Left renal pelvis (tissue), 4 donors: Measurements from ENCODE around the gene PCLO. TPM values are rescaled to one million over a fixed set of nuclear protein-coding genes. Genes with fewer than 3 reads are reported as not detected.
"Not testable (repeated sequence)": the region's sequence is repeated elsewhere in the genome, so short reads cannot be mapped to it uniquely, and the experiment has no call there.

ENCODE experiments used
- DNase-seq, 4 donors: peaks; one replicate each; pipeline ENCODE4 v3.0.0-alpha.2; 2013; ENCODE audit warnings: low read depth in 4 of 4, low spot score in 3 of 4
- polyA plus RNA-seq, 4 donors: library from polyadenylated mRNA; unstranded; fragments of 120-200 nt; gene quantifications; one replicate each; pipeline ENCODE4 v1.2.1, GENCODE V29; 2013; ENCODE audit not compliant: insufficient read length in 4 of 4

The PCLO gene
- polyA plus RNA-seq, 4 donors: 2.3 to 8.9 (median 8.0) TPM

DNA sequence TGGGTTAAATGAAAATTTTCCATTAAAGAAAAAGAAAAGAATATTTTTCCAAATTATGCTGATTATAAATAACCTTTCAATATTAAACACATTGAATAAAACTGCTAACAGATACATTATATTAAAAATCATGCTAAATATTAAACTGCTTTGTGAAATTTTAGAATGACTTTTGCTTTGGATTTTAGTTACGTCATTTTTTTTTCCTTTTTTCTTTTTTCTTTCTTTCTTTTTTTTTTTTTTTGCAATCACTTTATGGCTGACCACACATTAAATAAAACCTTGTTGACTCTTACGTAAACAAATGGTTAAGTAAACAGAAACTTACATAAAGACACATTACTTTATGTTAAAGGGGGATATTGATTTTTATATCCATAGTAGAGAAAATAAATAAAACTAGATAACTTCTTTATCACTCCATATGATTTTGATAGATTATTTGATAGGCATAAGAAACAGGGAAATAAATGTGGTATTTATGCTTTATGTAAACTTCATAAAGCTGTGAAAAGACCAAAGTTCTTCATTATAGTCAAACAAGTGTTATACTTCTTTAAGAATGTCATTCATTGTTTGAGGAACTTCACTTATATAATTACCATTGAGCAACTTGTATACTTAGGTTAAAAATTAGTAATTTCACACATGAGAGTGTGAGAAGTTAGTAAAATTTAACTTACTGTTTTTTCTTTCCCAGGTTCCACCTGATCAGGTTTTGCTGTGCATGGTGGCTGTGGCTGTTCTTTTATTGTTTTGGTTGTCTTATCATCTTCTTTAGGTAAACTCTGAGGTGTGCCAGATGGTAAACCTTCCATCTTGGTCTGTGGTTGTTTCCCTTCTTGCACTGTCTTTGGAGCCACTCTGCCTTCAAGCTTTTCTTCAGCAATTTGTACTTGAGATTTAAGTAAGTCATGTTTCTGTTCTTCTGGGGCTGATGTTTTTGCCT, 197.3 kb downstream of the PCLO start:
- DNase-seq: no peak

DNA sequence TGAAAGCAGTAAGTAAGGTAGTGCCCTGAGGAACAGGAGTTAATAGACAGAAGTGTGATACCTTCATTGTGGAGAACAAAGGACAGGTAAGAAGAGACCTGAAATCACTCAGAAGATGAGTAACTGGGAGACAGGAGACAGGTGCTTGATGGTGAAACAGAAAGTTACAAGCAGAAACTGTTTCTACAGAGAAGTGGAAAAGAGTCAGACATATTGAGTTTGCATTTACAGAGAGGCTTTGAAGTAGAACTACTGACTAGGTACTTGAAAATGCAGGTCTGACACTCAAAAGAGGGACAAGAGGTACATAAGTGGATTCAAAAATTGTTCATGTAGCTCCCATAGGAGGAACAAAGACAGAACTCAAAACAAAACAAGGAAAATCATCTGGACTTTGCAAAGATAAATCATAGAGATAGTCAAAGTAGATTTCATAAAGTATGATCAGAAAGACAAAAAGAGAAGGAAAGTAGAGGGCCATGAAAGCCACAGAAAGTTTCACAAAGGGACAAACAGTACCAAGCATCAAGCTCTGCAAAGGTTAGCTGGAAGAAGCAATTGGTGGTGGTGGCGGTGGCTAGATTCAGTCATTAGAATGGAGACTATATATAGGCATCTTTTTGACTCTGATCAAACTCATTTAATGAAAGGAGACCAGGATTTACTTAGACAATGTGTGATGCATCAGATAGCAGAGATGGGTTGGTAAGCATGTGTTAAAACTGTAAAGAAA, 198.4 kb downstream of the PCLO start:
- DNase-seq: no peak

DNA sequence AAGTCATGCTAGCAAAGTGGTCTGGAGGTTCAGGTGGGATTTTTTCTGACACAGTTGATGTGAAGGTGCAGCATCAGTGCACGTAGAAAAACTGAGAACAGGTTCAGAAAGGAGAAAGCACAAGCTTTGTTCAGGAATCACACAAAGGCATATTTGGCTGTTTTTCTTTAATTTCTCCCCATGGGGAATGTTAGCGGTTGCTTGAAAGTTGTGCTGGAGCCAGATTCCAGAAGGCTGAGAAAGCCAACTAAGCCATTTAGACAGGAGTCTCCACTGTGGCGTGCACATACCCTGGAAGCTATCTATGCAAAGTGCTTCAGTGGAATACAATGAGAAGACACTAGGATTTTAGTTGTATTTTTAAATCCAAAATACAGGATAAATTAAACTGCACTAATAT, 201.4 kb downstream of the PCLO start:
- no peak for DNase-seq

DNA sequence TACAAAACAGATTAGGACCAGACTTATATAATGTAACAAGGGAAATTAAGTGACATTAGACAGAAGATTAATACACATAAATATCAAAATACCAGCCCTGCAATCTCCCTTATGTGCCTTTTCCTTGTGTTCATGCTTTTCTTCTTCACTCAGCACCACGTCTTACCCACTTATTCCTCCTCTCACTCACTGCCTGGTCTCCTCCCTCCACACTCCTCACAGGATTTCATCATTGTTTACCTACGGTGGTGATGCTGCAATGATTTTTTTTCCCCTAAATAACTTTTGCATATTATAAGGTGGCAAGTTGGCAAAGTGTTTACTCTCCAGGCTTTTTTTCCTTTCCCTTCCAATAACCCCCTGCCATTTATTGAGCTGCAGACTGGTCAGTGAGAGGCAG, 203.2 kb downstream of the PCLO start:
- DNase-seq: no peak

DNA sequence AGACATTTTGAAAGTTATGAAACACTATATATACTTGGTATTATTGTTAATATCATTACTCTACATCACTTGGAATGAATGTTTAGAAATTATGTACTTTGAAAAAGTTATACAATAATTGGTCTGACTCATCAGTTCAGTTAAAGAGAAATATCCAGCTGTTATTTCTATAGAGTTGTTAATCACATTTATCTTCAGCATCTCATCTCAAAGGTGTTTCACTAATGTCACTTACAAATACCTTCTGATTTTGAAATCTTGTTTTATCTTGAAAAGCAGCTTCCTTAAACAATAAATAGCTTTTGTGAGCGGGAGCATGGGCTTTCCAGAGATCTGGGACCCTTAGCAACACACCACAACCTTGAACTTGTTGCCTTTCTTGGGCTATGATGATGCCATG, 205.2 kb downstream of the PCLO start:
- DNase-seq: no peak

DNA sequence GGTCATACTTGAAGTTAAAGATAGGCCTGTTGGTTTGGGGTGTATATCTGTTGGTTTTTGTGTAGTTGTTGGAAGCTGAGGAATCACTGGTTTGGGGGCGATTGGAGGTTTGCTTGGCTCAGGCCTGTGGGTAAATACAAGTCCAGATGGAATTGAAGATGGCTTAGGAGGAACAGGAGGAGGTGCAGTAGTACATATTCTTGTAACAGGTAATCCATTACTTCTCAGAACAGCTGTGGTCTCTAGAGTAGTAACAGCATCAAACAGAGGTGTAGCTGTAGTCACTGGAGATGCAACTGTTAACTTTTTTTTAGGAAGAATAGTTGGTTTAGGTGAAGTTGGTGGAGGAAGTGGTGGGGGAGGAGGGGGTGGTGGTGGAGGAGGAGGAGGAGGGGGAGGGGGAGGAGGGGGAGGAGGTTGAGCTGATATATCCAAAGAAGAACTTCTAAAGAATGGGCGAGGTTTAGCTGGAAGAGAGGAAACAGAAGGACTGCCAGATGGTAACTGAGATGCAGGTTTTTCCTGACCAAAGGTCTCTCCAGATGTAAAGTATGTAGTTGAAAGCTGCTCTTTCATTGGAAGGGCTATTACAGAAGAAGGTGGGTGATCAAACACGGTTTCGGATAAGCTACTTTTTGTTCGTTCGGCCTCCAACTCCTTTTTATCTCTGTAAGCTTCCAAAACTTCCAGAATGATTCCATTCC, 209.2 kb downstream of the PCLO start:
- no peak for DNase-seq

DNA sequence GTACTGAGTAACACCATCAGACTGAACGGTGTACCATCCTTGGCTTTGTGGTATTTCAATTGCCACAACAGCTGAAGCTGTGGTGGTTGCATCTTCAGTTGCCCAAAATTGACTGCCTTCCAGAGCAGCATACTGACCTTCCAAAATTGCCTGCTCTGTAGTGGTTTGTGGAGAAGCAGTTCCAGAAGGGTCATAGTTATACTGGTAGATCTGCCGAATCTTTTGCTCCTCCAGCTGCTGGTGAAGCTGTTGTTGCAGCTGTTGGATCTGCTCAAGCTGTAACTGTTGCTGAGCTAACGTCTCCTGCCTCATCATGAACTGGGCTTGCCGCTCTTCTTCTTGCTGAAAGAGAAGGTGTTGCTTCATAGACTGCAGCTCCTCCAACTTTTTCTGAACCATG, 212.2 kb downstream of the PCLO start:
- DNase-seq: no peak

DNA sequence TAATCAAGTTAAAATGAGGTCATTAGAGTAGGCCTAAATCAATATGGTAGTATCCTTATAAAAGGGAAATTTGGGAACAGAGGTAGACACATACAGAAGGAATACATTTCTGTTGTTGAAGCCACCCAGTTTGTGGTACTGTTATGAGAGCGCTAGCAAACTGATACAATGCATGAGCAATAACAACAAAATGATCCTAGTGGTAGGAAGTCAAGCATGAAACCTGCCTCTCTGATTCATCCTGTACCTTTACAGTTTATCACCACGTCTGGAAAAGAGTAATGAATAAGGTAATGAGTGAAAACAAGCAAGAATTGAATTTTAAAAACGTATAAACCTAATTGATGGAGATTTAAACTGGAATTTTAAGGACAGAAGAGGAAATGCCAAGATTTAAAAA, 217.2 kb downstream of the PCLO start:
- no peak for DNase-seq

DNA sequence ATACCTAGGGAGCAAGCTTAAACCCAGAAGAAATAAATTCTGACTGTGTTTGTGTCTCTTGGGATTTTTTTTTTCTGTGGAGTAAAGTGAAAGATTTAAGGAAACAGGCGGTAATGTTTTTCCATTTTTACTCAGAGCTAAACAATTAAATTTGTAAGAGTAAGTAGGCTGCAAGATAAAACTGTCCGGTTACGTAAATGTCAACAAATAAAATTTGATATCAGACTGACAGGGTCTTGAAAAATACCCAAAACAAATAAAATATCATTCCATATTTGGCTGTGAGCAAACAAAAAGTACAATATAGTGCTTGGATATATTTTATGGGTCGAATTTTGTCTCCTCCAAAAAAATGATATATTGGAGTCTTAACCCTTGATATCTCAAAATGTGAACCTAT, 217.6 kb downstream of the PCLO start:
- no peak for DNase-seq

DNA sequence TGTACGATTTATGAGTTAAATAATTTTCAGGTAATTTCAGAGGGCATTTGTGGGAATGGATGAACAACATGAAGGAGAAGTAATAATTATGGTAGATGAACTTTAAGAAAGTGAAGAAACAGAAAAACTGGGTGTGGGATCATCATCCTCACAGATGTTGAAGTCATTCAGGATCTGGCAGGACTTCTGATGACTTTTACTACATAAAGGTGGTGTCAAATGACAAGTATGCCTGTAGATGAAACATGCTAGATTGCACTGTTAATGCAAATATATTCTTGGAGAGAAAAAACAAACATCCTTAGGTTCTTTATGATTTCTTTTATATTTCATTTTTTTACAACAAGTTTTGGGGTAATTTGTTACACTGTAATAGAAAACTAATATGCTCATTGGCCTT, 230.2 kb downstream of the PCLO start:
- DNase-seq: no peak

DNA sequence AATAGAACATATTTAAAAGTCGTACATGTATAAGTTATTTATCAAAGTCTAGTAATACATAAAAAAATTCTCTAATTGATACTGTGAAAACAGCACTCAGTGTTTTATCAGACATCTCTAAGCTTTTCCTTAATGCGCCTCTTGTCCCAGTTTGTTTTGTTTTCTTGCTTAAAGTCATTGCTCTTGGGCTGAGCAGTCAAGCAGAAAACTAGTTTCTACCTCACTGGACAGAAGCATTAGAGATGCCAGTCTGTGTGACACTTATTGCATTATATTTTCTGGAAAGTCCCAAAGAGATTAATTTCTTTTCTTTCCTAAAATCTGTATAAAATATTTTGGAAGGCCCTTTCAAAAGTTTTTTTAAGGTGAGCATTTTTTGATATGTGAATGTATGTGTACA, 236.2 kb downstream of the PCLO start:
- DNase-seq: peak in 3 of 4 donors; percentile 14 to 37 (median 16)

DNA sequence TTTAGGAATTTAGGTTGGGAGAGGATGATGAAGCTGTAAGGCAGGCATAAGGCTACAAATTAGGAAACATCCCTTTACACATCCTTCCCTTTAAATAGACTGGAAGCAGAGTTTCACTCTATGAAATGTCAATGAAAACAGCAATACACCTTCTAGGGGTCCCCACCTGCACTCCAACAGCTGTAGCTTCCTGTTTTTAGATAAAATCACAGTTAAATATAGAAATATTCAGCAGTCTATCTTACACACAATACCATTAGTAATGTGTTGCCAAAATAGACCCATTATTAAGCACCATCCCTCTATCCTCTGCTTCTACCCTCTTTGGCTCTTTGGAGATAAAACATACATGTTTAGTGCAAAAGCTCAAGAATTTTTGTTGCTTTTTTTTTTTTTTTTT, 237.4 kb downstream of the PCLO start:
- DNase-seq: no peak

DNA sequence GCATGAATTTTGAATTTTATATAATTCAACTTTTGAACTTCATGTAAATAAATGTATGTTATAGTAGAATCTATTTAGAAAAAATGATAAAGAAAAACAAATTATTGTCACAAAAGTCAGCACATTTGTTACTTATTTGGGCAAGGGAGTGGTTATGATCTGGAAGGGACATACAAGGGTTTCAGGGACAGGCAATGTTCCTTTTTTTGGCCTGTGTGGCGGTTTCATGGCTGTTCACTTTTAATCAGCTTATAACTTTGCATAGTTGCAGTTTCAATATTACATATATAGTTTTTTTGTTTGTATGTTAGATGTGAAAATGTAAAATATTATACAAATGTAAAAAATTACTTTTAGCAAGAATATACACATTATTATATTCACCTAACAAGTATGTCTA, 256.2 kb downstream of the PCLO start:
- DNase-seq: no peak

DNA sequence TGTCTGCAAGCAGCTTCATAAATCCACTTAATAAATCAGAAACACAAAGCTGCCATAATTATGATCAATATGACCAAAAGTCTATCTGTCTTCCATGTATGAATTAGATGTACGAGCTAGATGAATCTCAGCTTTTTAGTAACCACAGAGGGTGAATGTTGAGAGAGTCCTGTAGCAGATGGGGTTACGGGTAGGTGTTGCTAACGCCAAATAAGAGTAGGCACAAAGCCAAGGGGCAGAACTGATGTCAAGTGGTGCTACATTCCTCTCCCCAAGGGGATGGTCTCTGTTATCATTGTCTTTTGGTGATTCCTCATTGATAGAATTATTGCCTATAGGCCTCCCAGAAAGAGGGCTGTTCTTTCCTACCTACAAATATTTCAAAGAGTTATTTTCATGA, 257.8 kb downstream of the PCLO start:
- no peak for DNase-seq

DNA sequence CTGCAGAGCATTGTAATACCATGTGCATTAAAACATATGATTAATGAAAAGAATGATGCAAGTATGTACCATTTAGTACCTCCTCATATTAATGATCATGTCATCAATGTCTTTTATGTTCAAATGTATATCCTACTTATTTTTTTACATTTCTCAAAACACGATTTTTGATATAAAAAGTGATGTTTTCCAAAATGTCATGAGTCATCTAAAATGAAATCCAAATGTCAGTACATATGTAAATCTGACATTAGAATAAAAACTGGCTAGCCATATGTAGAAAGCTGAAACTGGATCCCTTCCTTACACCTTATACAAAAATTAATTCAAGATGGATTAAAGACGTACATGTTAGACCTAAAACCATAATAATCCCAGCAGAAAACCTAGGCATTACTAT, 261.6 kb downstream of the PCLO start:
- DNase-seq: not testable (repeated sequence)

DNA sequence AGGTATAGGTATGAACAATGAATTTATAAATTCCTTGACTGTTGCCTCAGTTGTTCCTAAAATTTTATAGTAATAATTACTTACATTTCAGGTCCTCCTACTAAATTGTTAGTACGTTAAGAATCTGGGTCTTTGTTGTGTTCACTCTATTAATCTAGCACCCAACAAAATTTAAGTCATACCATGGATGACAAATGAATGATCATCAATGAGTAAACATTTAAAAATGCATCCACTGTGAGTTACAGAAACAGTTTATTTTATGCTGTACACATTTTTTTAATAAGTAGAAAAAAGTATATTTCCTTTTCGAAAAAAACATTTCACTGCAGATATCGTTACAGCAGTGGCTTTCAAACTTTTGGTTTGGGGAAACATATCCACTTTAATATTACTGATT, 265.2 kb downstream of the PCLO start:
- no peak for DNase-seq

DNA sequence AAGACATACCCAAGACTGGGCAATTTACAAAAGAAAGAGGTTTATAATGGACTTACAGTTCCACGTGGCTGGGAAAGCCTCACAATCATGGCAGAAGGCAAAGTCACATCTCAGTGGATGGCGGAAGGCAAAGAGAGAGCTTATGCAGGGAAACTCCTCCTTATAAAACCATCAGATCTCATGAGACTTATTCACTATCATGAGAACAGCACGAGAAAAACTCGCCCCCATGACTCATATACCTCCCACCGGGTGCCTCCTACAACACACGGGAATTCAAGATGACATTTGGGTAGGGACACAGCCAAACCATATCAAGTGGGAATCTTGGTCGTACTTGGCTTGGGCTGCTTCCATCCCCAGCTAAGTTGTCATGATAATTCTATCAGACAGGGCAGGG, 268.3 kb downstream of the PCLO start:
- not testable (repeated sequence) for DNase-seq

DNA sequence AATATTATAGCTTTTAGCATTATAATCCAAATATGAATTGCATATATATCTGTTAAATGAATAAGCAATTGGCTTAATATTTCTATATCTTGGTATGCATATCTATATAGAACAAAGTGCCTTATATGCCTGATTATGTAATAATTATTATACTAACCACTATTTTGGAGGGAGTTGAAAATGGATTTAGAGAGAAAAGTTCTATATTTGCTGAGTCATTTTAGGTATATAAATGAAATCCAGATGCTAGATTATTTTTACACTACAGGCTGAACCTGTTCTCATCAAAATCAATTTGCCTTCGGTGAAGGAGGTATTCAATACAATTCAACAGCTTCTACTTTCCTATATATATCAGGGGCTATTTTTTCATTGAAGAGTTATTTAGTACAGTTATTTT, 276.4 kb downstream of the PCLO start:
- no peak for DNase-seq

DNA sequence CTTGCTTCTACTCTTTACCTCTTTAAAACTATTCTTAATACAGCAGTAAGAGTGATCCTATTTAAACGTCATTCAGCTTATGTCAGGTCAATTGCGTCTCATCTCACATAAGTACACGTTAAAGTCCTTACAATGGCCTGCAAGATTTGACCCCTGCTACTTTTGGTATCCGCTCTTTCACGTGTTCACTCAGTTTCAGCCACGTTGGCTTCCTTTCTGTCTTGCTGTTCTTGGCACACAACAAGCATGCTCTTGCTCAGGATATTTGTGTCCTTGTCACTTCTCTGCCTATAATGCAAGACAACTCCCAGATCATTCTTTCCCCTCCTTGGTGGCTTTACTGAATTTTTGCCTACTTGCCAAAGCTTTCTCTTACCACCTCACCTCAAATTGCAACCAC, 296.8 kb downstream of the PCLO start:
- DNase-seq: no peak

DNA sequence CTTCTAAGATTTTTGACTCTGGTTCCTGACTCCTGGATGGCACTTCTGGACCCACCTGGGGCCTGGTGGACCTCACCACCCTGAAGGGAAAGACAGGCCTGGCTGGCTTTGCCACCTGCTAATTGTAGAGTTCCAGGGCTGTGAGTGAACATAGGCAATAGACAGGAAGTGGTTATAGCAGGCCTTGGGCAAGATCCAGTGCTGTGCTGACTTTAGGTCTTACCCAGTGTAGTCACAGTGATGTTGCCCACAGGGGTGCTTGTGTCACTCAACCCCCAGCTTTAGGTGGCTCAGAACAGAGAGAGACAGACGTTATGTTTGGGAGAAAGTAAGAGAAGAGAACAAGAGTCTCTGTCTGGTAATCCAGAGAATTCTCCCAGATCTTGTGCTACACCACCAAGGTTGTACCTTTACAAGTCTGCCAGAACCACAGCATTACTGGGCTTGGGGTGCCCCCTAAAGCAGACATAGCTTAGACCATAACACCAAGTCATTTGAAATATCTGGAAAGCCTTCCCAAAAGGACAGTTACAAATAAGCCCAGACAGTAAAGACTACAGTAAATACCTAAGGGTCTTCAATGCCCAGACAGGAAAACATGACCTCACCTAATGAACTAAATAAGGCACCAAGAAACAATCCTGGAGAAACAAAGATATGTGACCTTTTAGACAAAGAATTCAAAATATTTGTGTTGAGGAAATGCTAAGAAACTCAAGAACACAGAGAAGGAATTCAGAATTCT, 303.4 kb downstream of the PCLO start:
- no peak for DNase-seq

DNA sequence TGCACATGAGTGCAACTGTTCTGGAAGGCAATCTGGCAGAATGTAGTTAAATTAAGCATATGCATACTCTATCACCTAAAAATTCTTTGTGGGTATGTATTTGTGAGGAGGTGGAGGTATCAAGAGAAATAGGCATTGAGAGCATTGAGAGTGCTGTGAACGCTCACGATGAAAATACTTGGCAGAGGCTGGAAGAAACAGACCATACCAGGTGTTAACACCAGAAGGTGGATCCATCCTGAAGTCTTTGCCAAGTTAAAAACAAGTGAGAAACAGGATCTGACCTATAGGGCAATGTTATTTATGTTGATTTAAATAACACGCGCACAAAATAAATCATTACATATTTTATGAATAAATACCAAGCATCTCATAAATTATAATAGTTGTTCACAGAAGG, 311.6 kb downstream of the PCLO start:
- no peak for DNase-seq
